Hematopoietic multipotent progenitor cell treated with erythropoietin and hydrocortisone succinate and interleukin-3 and kit ligand, for 4 days (in vitro differentiated cells): ENCODE results near the gene CMC1.
A peak's percentile ranks its signal among the peaks of the same experiment; 100 is the strongest.
"Not testable (repeated sequence)": the region's sequence is repeated elsewhere in the genome, so short reads cannot be mapped to it uniquely, and the experiment has no call there.

ENCODE experiments used
- DNase-seq: peaks from one replicate; pipeline ENCODE4 v3.0.0-alpha.2; 2015

CMC1 gene, protein sequence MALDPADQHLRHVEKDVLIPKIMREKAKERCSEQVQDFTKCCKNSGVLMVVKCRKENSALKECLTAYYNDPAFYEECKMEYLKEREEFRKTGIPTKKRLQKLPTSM

DNA sequence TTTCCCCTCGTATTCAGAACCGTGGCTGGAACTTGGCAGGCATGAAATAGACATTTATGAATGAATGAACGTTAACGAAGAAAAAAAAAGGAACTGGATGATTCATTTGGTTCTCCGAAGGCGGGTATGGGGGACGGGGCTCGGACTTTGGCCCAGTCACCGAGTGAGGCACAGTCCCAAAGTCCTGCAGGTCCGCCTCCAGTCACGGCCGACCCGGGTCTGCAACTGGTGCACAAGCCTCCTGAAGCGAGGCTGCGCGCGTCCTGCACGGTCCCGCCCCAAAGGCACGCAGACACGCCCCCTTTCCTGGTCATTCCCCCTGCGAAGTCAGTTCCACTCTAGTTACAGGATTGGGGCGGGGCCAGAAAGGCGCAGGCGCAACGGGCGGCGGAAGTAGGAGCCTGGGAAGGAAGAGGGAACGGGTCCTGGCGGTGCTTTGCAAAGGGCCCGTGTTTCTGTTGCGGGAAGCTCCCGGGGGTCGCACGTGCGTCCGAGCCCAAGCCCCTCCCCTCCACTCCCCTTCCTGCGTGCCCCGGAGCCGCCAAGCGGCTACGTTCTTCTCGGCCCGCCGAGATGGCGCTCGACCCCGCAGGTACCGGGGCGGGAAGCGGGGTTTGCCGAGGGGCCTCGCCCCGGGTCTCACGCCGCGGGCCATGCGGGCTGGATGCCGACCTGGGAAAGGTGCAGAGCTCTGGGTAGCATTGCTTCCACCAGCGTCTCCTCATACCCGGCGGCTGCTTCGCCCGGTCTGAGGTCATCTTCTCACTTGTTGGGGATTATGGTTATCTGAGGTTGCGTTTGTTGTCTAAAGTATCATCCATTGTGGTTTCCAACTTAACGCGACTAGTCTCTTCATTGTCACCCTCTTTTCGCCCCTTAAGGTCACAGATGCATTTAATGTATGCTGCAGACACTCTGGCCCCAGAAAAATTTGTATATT lies at the start of gene CMC1:
TSS of gene CMC1 (plus strand) at position 399 of the 940 bp plus-strand sequence. CDS start at position 574, 175 bp downstream.
- peak; percentile 98 for DNase-seq

DNA sequence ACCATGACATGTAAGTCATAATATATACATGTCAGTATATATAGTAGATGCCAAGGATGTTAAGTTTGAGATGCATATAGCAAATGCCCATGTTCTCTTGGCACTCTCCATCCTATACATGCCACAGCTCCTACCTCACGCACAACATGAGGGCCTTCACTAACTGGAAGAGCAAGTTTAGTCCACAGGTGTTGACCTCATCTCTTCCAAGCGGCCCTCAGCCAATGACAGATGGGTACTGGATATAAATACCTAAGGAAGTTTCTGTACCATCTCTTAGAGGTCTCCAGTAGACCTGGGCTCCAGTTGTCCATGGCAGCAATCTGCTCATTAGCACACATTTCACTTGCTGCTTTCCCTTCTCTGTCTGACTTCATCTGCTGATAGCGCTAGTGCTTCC lies 43.3 kb upstream of the CMC1 start:
- no peak for DNase-seq

DNA sequence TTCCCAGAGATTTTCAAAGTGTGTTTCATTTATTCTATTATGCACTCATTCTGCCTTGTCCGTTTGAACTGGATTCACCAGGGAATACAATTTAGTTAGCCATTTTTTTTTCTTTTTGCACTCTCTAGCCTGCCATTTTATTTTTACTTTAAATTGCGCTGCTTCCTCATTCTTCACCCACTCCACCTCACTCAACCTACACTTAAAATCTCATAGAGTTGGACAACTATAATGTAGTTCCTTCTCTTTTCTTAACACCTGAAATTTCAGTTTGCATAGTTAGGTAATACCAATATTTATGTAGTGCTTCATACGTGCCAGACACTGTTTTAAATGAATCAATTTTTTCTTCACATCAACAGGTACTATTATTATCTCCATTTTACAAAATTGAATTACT lies 42.4 kb upstream of the CMC1 start:
- DNase-seq, result no peak

DNA sequence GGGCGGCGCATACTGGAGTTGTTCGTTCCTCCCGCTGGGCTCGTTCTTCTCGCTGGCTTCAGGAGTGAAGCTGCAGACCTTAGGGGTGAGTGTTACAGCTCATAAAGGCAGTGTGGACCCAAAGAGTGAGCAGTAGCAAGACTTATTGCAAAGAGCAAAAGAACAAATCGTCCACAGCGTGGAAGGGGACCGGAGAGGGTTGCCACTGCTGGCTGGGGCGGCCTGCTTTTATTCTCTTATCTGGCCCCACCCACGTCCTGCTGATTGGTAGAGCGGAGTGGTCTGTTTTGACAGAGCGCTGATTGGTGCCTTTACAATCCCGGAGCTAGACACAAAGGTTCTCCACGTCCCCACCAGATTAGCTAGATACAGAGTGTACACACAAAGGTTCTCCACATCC lies 41.8 kb upstream of the CMC1 start:
- not testable (repeated sequence) for DNase-seq

DNA sequence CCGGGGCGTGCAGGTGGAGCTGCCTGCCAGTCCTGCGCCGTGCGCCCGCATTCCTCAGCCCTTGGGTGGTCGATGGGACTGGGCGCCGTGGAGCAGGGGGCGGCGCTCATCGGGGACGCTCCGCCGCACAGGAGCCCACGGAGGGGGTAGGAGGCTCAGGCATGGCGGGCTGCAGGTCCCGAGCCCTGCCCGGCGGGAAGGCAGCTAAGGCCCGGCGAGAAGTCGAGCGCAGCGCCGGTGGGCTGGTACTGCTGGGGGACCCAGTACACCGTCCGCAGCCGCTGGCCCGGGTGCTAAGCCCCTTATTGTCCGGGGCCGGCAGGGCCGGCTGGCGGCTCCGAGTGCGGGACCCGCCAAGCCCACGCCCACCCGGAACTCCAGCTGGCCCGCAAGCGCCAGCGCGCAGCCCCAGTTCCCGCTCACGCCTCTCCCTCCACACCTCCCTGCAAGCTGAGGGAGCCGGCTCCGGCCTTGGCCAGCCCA lies 41.0 kb upstream of the CMC1 start:
- not testable (repeated sequence) for DNase-seq

DNA sequence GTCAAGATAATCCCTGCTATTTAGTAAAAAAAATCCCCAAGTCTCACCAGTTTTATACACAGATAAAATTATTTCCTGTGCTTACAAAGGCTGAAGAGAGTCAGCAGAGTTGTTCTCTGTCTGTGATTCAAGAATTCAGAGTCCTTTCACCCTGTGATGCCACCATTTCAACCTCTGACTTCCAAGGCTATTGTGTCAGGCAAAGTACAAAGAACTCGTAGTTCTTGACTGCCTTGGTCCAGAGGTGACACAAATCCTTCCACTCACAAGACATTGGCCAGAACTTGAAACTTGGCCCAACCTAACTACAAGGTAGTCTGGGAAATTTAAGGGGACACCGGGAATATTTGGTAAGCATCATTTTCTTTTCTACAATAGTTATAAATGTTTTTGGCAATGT lies 34.9 kb upstream of the CMC1 start:
- no peak for DNase-seq

DNA sequence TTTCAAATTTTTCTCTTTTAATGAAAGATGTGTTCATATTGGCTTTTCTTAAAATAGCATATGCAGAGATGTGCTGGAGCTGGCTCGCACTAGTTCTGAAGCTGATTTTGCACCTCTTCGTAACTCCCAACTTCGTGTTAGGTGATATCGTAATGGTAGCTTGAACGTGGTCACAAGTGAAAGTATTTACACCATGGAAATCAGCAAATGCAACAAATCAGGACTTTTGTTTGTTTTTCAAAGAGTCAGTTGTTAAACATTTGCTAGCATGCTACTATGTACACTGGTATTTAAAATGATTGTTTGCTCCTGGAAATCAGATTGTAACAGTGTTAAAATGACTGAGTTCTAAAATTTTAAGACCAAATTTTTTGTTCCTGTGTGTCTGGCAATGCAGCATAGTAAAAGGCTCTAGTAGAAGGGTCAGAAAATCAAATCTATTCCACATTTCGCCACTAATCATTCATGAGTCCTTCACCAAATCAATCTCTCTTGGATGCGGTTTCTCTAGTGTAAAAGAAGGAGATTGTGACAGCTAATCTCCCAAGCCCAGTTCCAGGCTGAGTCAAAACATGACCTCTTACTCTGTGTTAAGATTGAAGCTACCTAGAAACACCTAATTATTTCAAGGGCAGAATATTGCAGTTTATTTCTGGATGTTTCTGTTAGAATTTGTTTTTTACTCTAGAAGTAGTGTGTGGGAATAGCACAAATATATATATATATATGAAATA lies 34.3 kb upstream of the CMC1 start:
- no peak for DNase-seq

DNA sequence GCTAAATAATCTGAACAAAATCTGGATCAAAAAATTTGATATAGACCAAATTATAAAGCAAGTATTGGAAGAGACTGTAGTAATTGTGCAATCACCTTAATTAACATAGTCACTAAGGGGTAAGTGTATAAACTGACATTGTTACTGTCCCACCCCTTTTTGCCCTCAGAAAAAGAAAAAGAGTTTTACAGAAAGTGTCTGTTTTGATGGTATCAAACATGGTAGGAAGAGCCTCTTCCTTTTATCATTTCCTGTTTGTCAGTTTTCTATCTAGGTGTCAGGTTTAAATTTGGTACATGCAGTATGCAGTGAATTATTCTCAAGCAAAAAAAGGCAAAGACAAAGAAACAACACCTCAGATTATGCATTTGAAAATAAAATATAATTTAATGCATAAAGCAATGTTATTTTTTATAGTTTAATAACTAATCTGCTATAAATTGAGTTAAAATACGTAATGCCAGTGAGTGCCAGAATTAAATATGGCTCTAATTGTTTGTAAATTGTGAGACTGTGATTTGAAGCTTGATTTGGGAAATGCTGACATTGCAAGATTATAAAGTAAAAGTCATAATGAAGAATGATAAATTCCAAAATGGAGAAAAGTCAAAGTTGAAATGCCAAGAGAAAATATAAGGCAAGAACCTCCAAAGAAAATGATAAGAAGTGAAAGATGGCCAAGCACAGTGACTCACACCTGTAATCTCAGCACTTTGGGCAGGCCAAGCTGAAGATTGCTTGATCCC lies 30.3 kb upstream of the CMC1 start:
- no peak for DNase-seq

DNA sequence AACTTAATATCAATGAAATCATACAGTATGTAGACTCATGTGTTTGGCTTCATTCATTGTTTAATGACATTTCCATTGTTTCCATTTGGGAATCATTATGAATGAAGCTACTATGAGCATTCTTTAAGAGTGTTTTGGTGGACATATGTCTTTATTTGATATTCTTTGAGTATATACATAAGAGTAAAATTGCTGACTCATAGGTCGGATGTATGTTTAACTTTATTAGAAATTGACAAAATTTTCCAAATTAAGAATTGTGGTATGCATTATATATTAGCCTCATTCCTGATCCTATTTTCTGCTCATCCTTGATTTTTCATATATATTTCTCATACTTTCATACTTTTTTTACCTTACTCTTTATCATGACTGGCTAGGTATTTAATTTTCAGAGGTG lies 28.7 kb upstream of the CMC1 start:
- DNase-seq, result no peak

DNA sequence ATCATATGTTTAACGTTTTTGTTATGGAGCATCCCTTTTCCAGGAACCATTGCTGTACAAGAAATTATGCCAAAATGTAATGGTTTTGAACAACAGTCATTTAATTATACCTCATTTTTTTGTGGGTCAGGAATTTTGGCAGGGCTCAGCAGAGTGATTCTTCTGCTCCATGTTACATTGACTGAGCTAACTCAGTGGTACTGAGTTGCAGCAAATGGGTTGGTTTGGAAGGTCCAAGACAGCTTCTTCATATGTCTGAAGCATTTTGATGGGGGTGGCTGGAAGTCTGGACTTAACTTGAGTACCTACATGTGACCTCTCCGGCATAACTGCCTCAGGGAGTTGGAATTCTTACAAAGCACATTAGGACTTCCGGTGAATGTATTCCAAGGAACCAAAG lies 26.0 kb upstream of the CMC1 start:
- DNase-seq, result no peak

DNA sequence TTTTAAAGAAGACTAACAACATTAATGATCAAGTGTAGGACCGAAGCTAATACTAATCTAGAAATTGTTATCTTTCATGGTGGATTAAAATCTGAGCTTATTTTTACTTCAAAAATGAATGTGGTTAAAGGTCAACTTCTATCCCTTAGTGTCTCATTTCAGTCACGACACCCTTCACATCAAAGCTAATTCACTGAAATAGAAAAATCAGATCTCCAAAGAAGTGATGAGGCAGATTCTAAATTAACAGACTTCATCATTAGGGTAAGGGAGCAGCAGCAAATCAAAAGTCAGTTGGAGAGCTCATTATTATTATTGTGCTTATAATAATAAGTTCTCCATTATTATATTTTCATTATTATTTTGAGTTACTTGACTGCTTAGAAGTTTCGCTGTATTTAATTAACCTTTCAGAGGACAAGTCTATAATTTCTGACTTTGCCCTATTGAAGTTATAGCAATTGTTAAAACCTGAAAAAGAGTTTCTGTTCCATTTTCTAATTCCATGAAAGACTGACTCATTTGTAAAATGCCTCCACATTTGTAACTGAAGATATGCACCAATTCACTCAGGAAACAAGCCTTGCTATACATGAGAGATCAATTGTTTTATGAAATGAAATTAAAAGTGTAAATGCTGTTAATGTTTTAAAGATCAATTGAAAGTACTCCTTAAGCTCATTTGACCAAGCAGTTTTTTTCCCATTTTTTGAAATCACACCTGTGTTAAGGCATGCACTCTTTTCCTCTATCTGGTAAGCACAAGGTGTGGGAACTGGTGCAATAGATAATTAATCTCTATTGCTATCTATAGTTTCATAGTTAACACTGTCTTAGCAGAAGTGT lies 23.1 kb upstream of the CMC1 start:
- no peak for DNase-seq

DNA sequence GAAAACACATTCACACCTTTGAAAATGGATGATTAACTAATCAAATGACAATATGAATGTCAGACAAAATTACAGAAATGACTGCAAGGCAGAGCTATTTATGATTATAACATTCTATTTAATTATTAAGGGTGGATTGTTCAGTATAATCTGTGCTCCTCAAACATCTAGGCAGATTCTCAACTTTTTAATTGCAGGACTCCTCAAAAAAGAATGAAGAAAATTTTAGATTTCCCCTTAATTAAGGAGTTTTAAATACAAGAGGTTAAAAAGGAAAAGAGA lies 22.6 kb upstream of the CMC1 start:
- no peak for DNase-seq

DNA sequence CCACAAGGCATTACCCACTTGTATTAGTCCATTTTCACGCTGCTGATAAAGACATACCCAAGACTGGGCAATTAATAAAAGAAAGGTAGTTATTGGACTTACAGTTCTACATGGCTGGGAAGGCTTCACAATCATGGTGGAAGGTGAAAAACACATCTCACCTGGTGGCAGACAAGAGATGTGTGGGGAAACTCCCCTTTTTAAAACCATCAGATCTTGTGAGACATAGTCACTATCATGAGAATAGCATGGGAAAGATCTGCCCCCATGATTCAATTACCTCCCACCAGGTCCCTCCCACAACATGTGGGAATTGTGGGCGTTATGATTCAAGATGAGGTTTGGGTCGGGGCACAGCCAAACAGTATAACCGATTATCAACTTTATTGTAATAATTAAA lies 17.0 kb upstream of the CMC1 start:
- DNase-seq, result no peak

DNA sequence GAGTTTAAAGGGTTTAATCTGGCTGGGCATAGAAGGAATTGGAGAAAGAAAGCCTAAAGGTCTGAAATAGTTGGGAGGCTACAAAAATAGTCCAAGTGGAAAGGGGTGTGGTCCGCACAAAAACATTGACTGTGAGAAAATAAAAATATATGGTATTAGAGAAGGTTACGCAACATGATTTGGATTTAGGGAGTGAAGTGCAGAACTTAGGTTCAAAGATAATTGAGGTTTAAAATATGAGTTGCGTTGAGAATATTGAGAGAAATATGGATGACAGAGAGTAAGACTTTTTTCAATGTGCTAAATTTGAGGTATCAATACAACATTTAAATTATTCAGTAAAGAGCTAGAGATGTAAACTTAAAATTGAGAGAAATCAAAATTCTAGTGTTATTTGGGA lies 15.4 kb upstream of the CMC1 start:
- DNase-seq, result no peak

DNA sequence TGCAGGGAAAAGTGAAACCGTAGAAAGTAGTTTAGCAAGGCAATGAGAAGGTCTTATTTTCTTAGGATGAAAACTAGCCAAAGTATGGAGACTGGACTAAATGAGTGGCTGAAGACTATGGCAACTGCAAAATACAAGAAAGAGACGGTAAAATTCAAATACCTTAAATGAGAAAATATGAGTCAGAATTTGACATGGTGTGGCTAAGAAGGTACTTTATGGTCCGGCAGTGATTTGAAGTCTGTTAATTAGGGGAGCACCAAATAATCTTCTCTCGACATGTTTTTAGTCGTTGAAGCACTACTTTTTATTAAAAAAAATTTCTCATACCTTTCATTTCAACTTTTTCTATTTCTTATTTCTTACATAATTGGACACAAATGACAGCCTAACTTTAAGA lies 12.8 kb upstream of the CMC1 start:
- no peak for DNase-seq

DNA sequence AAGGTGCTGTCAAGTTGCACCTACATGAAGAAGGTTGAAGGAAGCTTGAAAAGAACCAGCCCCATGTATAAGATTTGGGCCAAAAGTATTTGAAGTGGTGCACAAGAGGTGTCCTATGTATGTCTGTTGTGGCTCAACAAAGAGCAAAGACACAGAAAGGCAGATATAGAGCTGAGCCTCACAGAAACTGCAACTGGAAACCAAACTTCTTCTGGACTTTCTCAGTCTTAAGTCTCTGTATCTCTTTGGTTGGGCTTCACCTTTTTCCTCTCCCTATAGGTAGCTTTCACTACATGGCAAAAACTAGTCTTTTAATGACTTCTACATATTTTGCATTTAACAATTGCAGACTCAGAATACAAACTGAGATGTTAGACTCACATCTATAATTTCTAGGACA lies 8.8 kb upstream of the CMC1 start:
- DNase-seq, result no peak

DNA sequence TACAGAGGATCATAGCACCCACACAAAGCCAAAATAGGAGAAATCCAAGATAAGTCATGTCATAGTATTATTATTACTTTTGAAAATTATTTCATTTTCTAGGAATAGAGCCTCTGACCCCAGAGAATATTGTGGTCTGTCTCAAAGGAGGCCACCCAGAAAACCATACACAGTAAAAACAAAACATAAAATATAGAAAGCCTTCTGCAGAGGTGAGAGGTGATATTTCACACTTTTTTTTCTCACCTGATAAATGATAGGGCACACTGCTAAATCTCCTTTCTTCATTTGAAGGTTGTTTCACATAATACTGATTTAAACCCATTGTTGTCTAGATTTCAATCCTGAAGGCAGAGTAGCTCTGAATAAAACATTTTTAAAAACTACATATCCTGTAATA lies 7.0 kb upstream of the CMC1 start:
- no peak for DNase-seq

DNA sequence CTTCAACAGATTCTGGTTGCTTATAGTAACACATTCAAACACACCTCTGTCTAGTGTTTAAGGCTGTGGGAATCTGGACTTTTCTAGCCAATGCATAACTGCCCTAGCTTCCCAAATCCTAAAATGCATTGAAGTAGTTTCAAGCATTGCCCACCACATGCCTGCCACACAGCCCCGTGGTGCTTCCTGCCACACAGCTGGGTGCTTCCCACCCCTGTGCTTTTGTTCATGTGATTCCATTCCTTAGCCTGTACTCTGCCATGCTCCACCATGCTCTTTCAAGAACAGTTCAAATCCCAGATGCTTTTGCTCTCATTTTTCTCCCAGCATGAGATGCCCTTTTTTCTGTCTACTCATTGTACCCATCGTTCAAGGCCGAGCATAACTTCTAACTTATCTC lies 2.3 kb upstream of the CMC1 start:
- DNase-seq, result no peak

DNA sequence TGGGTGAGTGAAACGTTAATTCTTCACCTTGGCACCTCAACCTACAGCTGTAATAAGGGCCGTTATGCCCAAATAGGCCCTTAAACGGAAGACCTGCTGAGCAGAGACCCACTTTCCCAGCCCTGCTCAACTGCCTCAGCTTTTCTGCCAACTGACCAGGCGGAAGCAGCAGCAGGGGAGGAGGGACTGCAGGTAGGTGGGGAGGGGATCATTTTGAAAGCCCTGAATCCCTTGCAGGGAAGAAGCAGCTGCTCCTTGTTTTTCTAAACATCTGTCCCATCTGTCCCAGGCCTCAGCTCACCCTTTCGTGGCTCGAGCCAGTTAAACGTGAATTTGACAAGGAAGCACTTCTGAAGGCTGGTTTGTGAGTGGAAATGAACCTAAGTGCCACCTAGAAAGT lies 978 bp upstream of the CMC1 start:
- no peak for DNase-seq

DNA sequence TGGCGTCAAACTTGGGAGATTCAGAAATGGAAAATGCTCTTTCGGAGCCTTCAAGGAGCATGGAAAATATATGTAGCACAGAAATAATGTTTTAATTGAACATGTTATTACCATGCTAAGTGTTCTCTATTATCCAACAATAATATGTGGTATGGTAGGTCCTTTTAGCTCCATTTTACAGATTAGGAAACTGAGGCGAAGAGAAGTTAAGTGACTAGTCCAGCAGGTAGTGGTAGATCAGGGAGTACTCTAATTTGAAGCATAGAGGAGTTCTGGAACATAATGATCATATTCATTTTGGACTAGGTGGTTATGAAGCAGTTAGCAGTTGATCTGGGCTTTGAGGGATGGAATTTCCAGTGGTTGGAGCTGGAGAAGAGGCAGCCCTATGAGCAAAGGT lies 1.1 kb downstream of the CMC1 start:
- no peak for DNase-seq

DNA sequence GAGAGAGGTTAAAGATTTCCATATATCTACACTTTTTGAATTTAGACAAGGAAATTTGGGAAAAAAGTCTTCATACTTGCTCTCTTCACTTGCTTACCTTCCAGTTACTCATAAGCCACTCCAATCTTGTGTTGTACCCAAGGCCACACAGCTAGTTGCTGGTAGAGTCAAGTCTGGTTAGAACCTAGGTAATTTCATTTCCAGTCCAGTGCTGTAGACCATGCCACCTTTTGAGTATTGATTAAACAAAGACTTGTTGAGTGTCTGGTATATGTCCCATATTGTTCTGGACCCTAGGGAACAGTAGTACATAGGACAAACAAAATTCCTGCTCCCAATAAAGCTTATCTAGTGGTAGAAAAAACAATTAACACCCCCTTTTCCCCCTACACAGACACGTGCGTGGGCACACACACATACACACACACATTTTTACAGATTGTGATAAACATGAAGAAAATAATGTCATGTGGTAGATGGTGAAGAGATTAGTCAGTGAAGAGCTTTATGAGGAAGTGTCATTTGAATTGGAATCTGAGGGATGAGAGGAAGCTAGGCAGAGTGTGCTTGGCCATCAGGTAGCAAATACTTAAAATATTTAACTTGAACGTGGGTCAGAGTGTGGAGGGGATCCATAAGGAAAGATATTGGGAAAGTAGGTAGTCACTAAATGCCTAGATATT lies 2.1 kb downstream of the CMC1 start:
- peak; percentile 55 for DNase-seq

DNA sequence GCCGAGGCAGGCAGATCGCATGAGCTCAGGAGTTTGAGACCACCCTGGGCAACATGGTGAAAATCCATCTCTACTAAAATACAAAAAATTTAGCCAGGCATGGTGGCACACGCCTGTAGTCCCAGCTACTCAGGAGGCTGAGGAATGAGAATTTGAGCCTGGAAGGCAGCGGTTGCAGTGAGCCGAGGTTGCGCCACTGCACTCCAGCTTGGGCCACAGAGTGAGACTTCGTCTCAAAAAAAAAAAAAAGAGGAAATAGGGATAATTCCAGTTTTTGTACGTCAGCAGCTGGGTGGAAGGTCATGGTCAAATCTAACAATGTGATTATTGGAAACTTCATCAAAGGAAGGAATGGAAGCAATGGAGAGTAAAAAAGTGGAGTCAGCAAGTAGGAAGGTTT lies 3.1 kb downstream of the CMC1 start:
- DNase-seq, result no peak
